Left cardiac atrium (tissue), 4 donors: ENCODE measurements around the gene MEIS2. TPM values are rescaled to one million over a fixed set of nuclear protein-coding genes. Genes with fewer than 3 reads are reported as not detected.

Experiments
- ATAC-seq, 2 donors: fragments of 200-7000 bp; cut with Tn5 transposase; one replicate each; pipeline ENCODE4 v1.9.1; 2020; ENCODE audit warnings: mild to moderate bottlenecking in 2 of 2, moderate library complexity in 2 of 2
- DNase-seq: peaks from one replicate; pipeline ENCODE4 v3.0.0-alpha.2; 2020
- intact Hi-C, 2 donors: fragments of 100-400 bp; cut with DNase I; formaldehyde crosslinking; loops; one replicate each; pipeline versions ENCODE4 v1.14.1 to v1.15.1; 2022 to 2023
- total RNA-seq, 2 donors: library from RNA; stranded (reverse); fragmentation: NEBNext Ultra II Directional; extraction: Animal tissue kit (Norgen Biotek cat#: 25700); gene quantifications; one replicate each; pipeline ENCODE4 v1.2.1, GENCODE V29; 2021
- donor health status: DM: no; HTN: yes; CAD: no.
- donor health status: DM: no; HTN: yes; CAD: no; lungs with severe emphysema.
- donor health status: DM: yes; HTN: yes; CAD: no.
- donor health status: Dilated cardiomyopathy.

MEIS2 gene
- total RNA-seq, 2 donors from 2014 or later = 21.1 to 21.5 TPM

GRCh38 chr15:36882487-36883131, 217.7 kb downstream of the MEIS2 start:
- ATAC-seq (peak in 1 of 2 donors; percentile 49), DNase-seq (no peak)

DNA sequence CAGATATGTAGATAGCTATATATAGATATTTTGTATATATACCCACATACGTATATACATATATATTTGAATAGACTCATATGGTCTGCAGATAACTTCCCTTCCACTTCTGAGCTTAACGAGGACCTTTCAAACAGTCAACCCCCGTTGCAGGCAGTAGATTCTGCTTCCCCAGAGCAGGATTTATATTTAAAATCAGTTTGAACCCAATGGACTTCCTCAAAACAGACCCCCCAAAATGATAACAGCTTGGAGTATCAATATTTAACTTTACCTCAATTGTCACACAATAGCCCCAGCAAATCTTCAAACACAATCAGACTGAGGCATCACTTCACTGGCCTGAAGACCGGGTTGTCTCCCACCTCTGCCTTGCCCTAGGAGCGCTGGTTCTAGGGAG, 218.3 kb downstream of the MEIS2 start:
- intact Hi-C loops = loop anchor here (2.0 to 10.0 kb wide), 4 partner anchors 223 to 253 kb away; partner anchors contain the start of gene MEIS2 (in 1 of the 2)
- DNase-seq = no peak
- no peak for ATAC-seq

More at GRCh38 chr15:36882487-36883131, 217.7 kb downstream of the MEIS2 start:
- intact Hi-C loops = loop anchor here (2.0 to 10.0 kb wide), 4 partner anchors 222 to 252 kb away; partner anchors contain the start of gene MEIS2 (in 1 of the 2)

DNA sequence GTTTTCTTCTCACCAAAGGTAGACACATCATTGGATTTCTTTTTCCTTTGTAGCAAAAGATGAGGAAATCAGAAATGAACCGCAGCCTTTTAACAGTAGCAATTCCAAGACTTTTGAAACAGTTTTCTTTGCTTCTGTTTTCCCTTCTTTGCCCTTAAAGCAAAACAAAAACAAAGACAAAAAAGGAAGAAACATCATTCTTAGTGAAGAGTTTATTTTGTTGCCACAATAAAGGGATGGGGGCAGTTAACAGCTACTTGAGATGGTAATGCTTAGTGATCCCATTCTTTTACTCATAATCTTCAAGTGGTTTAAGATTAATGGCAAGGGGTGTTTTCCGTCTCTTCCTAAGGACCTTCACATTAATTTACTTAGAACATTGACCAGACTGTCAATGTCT, 218.8 kb downstream of the MEIS2 start:
- intact Hi-C loops = loop anchor here (5.0 to 10.0 kb wide), 3 partner anchors 223 to 253 kb away; partner anchors contain the start of gene MEIS2 (in 1 of the 2)
- DNase-seq (no peak), ATAC-seq (no peak)

GRCh38 chr15:36880913-36881460, 219.4 kb downstream of the MEIS2 start:
- ATAC-seq (no peak), DNase-seq (no peak)
- intact Hi-C loops = loop anchor here (5.0 to 10.0 kb wide), 3 partner anchors 224 to 254 kb away; partner anchors contain the start of gene MEIS2 (in 1 of the 2)

GRCh38 chr15:36880224-36880912, 220.0 kb downstream of the MEIS2 start:
- ATAC-seq = no peak
- intact Hi-C loops = loop anchor here (5.0 to 10.0 kb wide), 3 partner anchors 224 to 254 kb away; partner anchors contain the start of gene MEIS2 (in 1 of the 2)
- DNase-seq = no peak

DNA sequence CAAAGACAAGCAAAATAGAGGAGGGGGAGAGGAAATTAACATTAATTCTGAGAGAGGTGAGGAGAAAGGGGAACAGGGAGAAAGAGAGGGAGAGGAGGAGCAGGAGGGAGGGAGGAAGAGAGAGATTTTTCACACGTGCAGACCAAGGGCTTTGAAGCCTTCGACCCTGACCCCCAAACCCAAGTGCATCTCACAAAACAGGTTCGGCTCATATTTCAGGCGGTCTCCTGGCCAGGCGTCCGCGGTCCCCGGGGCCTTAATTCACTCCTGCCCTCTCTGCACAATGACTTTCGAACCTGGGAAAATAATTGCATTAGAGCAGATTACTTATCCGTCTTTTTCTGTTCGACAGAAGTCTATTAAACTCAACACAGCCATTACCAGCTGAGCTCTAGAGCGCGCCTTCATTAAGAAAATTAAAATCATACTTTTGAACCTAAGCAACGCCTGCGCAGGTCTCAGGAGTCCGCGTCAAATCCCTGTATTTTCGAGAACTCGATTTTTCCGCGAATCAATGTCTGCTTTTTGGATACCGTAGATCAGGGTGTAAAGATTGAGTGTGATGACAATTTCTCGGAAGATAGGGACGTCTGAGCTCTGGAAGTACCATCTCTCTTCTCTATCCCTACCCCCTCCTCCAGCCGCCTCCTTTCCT, 220.7 kb downstream of the MEIS2 start:
- DNase-seq (no peak), ATAC-seq (no peak)
- intact Hi-C loops = loop anchor here (5.0 to 10.0 kb wide), 4 partner anchors 225 to 375 kb away; partner anchors contain the start of gene MEIS2 (in 1 of the 2)

- intact Hi-C loops = loop anchor here in 1 of 2 donors (10.0 kb wide), 1 partner anchor 374 kb away; no protein-coding TSS in a partner anchor
- no peak for ATAC-seq
- DNase-seq = no peak
Measured at GRCh38 chr15:36878684-36879262, 221.6 kb downstream of the MEIS2 start.

DNA sequence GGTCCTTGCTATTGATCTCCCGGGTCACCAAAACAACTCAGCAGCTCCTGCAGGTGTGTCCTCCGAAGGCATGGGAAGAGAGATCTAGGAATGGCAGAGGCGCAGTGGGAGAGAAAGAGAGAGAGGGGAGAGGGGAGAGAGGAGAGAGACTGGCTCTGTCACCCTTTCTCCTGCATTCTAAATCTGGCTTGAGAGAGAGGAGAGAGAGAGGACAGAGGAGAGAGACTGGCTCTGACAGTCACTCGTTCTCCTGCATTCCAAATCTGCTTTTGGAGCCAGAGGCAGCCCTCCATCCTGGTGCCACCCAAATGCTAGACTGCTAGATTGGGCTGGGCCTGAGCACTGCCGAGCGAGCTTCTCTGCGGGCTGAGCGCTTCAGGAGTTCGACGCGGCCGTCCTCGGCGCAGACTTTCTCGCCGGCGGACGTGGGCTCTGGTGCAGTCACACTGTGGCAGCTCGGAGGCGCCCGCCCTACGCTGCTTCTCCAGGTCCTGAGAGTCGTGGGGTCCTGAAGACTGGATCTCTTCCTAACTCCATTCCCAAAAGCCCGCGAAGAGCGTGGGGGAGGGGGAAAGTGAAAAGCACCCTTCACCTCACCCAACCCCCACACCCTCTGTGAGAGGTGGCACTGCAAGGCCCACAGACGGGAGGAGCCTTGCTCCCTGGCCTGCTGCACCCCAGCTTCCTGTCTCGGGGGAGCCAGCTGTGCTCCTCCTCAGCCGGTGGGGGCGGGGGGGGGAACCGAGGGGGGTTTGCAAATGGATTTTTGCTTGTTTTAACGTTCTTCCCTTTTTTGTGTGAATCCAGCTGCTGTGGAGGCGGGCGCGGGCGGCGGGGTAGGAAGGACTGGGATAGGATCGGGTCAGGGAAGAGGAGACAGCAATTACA, 222.3 kb downstream of the MEIS2 start:
- ATAC-seq (peak; percentile 47 to 62), DNase-seq (no peak)
- intact Hi-C loops = loop anchor here in 1 of 2 donors (10.0 kb wide), 1 partner anchor 373 kb away; no protein-coding TSS in a partner anchor

DNA sequence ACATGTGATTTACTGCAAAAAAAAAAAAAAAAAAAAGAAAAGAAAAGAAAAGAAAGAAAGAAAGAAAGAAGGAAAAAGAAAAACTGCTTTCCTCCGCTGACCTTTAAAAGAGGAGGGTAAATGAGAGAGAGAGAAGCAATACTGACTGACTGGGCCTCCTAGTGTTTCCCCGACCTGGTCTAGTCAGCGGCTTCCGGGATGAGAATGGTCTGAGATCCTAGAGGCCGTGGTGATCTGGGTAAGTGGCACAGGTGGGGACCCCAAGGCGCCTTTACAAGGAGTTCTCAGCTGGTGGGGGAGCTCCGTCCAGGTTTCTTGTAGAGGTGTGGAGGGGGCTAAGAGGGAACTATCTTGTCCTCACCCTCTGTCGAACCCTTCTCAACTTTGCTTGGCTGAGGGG, 223.1 kb downstream of the MEIS2 start:
- intact Hi-C loops = loop anchor here in 1 of 2 donors (10.0 kb wide), 1 partner anchor 372 kb away; no protein-coding TSS in a partner anchor
- DNase-seq = no peak
- no peak for ATAC-seq

DNA sequence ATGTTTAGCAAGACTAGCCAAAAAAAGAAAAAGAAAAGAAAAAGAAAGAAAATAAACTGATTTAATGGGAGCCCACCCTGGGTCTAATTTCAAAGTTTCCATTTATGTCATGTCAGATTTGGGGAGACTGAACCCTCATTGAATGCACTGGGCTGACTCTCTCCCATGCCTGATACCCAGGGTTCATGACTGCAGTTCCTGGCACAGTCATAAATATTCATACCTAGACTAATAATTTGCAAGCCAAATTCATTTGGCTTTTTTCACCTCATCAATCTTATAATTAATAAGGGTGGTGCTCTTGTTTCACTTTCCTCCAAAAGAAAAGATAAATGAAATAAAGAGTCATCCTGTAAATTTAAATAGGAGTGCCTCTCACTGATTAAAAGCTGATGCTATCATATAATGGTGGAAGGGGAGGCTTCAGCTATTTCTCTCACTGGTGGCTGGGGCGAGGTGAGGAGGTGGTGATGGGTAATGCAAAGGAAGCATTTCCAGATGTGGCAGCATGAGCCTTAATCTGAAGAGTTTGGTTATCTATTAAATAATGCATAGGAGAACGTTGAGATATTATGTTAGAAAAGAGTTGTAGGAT, 224.5 kb downstream of the MEIS2 start:
- no peak for ATAC-seq
- DNase-seq = no peak
- intact Hi-C loops = loop anchor here in 1 of 2 donors (10.0 kb wide), 1 partner anchor 371 kb away; no protein-coding TSS in a partner anchor

DNA sequence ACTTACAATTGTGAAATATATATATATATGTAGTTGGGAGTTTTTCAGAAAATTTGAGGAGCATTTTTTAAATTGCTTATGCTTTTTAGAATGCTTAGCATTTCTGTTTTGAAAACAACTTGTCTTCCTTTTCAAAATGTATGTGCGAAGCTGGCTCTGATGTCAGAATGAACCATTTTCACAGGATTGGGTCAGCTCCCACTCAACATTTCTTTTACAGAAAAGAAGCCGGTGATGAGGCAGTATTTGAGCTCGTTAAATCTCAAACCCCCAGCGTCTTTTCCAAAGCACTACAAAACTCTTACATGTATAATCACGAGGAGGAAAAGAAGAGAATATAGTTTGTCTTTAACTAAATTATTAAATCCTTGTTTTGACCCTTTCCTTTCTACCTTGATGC, 225.4 kb downstream of the MEIS2 start:
- ATAC-seq = no peak
- intact Hi-C loops = loop anchor here in 1 of 2 donors (10.0 kb wide), 1 partner anchor 370 kb away; no protein-coding TSS in a partner anchor
- DNase-seq = no peak

GRCh38 chr15:36867436-36867835, 232.9 kb downstream of the MEIS2 start:
- intact Hi-C loops = no loop called here
- no peak for ATAC-seq

GRCh38 chr15:36866896-36867295, 233.5 kb downstream of the MEIS2 start:
- ATAC-seq = no peak
- DNase-seq = no peak
- intact Hi-C loops = no loop called here

More at GRCh38 chr15:36867436-36867835, 232.9 kb downstream of the MEIS2 start:
- no peak for DNase-seq

GRCh38 chr15:36863570-36863969, 236.8 kb downstream of the MEIS2 start:
- ATAC-seq = no peak
- intact Hi-C loops = no loop called here
- no peak for DNase-seq

GRCh38 chr15:36860792-36861191, 239.6 kb downstream of the MEIS2 start:
- intact Hi-C loops = no loop called here
- ATAC-seq = no peak
- DNase-seq = no peak

GRCh38 chr15:36858423-36858822, 241.9 kb downstream of the MEIS2 start:
- intact Hi-C loops = no loop called here
- no peak for ATAC-seq

DNA sequence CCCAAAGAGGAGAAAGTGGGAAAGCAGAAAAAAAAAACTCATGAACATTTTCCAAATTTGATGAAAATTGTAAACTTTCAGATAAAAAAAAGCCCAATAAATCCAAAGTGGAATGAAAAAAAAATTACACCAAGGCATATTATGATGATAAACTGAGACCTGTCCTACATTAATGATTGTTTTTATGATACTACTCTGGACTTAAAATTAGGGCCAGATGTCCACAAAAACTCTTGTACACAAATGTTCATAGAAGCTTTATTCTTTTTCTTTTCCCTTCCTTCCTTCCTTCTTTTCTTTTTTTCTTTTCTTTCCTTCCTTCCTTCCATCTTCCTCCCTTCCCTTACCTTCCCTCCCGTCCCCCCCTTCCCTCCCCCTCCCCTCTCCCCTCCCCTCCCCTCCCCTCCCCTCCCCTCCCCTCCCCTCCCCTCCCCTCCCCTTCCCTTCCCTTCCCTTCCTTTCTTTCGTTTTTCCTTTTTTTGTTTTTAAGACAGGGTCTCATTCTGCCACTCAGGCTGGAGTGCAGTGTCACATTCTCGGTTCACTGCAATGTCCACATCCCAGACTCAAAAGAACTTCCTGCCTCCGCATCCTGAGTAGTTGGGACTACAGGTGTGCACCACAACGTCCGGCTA, 243.9 kb downstream of the MEIS2 start:
- intact Hi-C loops = no loop called here
- no peak for ATAC-seq
- no peak for DNase-seq

More at GRCh38 chr15:36858423-36858822, 241.9 kb downstream of the MEIS2 start:
- no peak for DNase-seq
